Measurements from ENCODE around the gene CACNA1I.

- TF ChIP-seq CTCF (IDR thresholded peaks at IDR 0.05) = no peak
- no peak for TF ChIP-seq POLR2AphosphoS5 (IDR thresholded peaks at IDR 0.05)
- TF ChIP-seq POLR2A (IDR thresholded peaks at IDR 0.05; ENCODE audit: low read depth) = no peak
These were observed 27.5 kb upstream of the CACNA1I start for GRCh38 chr22:39543095-39543494.

Data from esophagus muscularis mucosa (tissue), 3 donors.